C4-2B (cell line): ENCODE data around the gene CAMK4.

Experiments
- ZFX ChIP-seq: fragments of 450-650 bp; IDR thresholded peaks from 2 replicates; pipeline ENCODE4 v1.6.1; 2017
- TF ChIP-seq, protein P1 (sequence below): fragments of 450-650 bp; conservative IDR thresholded peaks from 2 replicates; pipeline ENCODE4 v1.5.1; 2017; ENCODE audit warnings: mild to moderate bottlenecking

DNA sequence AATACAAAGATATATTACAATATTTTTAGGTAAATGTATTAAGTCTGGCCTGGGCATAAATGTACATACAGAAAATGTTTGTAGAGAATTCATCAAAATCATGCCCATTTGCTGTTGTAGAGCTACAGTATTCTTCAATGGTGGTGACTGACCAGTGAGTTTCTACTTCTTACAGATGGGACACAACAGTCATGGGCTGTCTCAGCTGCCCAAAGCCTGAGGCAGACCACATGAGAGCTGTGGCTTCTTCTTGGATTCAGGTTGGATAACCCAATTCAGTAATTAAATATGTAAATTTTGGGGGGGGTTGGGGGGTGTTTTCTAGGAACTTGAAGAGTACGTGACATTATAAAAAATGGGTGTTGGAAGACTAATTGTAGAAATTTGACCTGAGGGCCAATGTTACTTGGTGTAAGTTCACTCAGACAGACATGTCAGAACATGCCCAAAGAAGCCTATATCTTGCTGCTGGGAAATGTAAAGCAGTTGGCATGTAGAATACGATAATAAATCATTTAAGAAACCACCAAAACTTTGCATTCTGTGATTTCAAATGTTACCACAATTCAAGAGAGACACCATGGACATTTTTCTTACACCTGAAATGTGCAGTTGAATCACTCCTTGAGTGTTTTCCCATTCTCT, 270.3 kb downstream of the CAMK4 start:
- TF ChIP-seq, protein P1, sequence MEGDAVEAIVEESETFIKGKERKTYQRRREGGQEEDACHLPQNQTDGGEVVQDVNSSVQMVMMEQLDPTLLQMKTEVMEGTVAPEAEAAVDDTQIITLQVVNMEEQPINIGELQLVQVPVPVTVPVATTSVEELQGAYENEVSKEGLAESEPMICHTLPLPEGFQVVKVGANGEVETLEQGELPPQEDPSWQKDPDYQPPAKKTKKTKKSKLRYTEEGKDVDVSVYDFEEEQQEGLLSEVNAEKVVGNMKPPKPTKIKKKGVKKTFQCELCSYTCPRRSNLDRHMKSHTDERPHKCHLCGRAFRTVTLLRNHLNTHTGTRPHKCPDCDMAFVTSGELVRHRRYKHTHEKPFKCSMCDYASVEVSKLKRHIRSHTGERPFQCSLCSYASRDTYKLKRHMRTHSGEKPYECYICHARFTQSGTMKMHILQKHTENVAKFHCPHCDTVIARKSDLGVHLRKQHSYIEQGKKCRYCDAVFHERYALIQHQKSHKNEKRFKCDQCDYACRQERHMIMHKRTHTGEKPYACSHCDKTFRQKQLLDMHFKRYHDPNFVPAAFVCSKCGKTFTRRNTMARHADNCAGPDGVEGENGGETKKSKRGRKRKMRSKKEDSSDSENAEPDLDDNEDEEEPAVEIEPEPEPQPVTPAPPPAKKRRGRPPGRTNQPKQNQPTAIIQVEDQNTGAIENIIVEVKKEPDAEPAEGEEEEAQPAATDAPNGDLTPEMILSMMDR = no peak
- TF ChIP-seq ZFX = no peak
